Effector CD8-positive, alpha-beta T cell (primary cell): ENCODE data around the gene SPIRE2.
"Not testable (repeated sequence)": the region's sequence is repeated elsewhere in the genome, so short reads cannot be mapped to it uniquely, and the experiment has no call there.

ENCODE experiments used
- DNase-seq: peaks from one replicate; lab custom pipeline; 2025; lab: John Stamatoyannopoulos, UW

The SPIRE2 gene

DNA sequence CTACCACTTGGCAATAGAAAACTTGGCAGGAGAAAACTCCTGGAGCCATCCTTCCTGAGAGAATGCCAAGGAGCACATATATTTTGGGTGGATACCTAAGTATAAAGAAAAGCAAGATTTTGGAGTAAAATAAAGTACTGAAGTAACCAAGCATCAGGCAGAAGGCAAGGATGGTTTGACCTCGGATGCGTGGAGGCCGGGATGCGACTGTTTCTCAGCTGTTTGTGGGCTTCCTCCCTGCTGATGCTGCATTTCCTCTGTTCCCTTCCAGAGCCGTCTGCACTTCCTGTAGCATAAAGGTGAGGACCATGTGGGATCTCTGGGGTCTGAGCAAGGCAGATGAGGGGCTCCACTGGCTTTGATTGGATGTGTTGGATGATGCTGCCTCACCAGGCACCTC lies 39.6 kb downstream of the SPIRE2 start:
- DNase-seq = no peak

- DNase-seq = no peak
Measured at GRCh38 chr16:89869911-89870310, 41.6 kb downstream of the SPIRE2 start.

DNA sequence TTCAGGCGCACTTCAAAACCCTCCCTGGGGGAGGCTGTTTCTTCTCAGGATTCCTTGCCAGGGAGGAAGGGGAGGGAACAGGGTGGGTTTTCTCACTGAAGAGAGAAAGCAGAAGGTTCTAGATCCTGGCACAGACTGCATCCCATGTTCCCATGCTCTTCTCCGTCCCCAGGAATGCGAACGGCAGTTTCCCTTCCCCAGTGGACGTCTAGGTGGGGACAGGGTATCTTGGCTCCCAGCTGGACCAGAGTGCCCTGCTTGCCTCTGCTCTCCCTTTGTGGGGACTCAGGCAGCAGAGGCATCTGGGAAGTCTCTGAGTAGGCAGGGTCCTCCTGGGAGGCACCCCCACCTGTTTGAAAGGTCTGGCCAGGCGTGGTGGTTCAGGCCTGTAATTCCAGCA lies 42.2 kb downstream of the SPIRE2 start:
- DNase-seq = no peak

GRCh38 chr16:89871895-89872294 lies 43.6 kb downstream of the SPIRE2 start:
- no peak for DNase-seq

- DNase-seq = peak; percentile 84
Measured at GRCh38 chr16:89873109-89873971, 45.1 kb downstream of the SPIRE2 start, which contains the start of gene TCF25. Gene TCF25, plus strand, starts transcription at chr16:89873592. Its CDS starts 76 bp downstream, at chr16:89873668.

DNA sequence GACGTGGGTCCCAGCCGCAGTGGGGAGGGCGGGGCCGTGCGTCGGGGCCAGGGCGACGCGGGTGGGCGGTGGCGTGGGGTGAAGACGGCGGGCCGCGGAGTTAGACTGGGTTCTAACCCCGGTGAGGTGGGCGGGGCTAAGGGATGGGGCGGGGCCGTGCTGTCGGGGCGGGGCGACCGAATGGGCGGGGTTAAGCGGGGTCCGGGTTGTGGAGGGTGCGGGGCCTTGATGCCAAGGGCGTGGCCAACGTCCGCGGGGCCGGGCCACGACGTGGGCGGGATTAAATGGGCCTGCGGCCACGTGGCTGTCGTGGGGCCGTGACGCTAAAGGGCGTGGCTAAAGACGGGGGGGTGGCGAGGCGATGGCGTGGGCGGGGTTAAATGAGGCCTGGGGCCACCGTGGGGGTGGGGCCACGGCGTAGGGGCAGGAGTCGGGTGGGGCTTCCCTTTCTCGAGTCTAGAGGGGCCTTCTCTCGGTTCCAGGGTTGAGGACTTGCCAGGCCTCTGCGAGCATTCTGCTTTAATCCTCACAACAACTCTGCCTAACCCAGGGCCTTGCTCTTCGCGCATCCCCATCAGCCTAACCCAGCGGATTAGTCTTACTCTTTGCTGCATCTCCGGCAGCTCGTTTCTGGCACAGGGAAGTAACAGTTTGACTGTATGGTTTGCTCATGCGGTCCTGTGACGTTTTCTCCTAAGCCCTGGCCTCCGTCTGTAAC lies 45.9 kb downstream of the SPIRE2 start:
- DNase-seq = peak; percentile 91

GRCh38 chr16:89879123-89879522 lies 50.8 kb downstream of the SPIRE2 start:
- not testable (repeated sequence) for DNase-seq

DNA sequence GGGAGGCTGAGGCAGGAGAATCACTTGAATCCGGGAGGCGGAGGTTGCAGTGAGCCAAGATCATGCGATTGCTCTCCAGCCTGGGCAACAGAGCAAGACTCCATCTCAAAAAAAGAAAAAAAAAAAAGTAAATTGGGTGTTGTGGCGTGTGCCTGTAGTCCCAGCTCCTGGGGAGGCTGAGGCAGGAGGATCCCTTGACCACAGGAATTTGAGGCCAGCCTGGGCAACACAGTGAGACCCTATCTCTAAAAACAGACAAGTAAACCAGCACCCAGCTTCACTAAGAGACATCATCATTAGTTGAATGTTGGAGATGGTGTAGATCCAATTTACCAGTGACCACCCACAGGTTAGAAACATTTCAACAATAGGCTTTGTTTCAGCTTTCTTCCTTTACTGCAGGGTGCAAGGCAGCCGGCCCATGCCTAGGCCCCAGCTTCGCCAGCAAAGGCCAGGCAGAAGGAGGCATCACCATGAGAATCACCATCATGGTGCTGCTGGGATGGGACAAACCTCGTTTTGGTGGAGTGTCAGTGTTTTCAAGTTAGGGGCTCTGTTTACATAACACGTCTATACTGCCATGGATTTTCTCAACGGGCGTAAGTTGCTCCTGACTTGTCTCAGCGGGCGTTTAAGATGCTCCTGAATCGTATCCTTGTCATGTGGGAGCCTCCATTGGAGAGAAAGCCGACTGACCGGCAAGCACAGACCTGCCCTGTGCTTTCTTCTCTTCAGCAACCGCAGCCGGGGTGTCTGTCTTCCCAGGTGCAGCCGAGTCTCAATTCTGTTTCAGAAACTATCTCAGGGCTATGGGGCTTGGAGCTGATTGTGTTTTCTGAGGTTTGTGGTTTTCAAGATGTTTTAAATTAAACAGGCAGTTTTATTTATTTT lies 52.4 kb downstream of the SPIRE2 start:
- no peak for DNase-seq

GRCh38 chr16:89881368-89881730 lies 53.1 kb downstream of the SPIRE2 start:
- DNase-seq = no peak

- no peak for DNase-seq
Measured at GRCh38 chr16:89883346-89884040, 55.2 kb downstream of the SPIRE2 start.

DNA sequence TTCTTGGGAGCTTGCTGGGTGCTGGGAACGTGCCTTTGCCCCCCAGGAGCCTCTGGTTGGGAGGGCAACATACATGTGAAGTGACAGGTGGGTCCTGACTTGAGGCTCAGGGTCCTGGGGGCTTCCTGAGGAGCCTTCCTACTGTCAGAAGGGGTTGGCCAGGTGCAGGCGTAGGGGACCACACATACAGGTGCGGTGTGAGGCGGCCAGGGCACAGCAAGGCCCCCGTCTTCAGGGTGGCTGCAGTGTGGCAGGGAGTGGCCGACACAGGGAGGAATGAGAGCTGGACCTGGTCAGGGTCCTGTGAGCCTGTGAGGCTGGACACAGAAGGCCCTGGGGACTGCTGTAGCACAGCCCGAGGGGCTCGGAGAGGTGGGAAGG lies 55.8 kb downstream of the SPIRE2 start:
- no peak for DNase-seq

DNA sequence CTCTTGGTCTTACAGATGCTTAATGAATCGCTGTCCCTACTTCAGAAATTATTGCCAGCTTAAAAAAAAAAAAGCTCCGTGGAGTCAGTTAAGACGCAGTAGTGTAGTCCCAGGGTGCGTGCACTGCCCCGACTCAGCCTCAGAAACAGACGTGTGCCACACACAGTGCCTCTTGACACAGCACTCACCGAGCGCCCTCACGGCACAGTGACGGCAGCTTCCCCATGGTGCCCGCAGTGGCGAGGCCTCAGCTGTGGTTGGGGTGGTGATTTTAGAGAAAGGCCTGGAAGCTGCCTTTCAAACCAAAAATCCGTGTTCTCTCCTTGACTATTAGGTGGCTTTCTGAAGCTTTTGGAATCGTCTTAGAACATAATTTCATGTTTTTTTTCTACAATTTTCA lies 59.0 kb downstream of the SPIRE2 start:
- DNase-seq = no peak

DNA sequence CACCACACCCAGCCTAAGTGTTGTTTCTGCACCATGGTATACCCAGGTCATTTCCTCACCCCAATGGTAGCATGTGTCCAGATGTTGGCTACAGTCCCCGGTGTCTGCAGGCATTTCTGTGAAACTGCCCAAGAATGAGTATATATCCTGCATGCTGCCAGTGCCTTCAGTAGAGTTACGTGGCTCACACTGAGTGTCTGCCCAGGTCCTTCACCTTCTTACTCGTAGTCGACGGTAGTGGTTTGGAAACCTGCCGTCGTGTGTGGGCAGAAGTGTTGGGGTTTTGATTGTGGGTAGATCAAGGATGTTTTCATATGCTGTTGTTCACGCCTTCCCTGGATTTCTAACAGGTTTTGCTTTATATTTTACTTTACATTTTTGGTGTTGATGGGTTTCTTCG lies 61.9 kb downstream of the SPIRE2 start:
- no peak for DNase-seq

GRCh38 chr16:89890886-89891657 lies 62.8 kb downstream of the SPIRE2 start:
- no peak for DNase-seq

- no peak for DNase-seq
Measured at GRCh38 chr16:89892055-89892630, 63.9 kb downstream of the SPIRE2 start.

DNA sequence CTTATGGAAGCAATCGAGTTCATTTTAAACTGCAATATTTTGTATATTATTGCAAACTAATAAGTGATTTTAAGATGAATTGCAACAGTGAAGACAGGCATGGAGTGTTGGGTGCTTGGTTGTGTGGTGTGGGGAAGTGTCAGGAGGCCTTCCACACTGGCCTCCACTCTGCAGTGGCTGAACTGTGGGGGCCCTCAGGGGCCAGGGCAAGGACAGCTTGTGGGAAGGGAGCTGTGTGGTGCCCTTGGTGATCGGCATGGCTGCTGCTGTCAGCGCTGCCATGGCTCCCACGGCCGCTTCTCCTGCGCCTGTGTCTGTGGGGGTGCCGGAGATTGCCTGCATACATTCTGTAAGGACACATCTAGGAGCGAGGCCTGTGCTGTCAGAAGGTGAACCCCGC lies 64.4 kb downstream of the SPIRE2 start:
- DNase-seq = no peak

DNA sequence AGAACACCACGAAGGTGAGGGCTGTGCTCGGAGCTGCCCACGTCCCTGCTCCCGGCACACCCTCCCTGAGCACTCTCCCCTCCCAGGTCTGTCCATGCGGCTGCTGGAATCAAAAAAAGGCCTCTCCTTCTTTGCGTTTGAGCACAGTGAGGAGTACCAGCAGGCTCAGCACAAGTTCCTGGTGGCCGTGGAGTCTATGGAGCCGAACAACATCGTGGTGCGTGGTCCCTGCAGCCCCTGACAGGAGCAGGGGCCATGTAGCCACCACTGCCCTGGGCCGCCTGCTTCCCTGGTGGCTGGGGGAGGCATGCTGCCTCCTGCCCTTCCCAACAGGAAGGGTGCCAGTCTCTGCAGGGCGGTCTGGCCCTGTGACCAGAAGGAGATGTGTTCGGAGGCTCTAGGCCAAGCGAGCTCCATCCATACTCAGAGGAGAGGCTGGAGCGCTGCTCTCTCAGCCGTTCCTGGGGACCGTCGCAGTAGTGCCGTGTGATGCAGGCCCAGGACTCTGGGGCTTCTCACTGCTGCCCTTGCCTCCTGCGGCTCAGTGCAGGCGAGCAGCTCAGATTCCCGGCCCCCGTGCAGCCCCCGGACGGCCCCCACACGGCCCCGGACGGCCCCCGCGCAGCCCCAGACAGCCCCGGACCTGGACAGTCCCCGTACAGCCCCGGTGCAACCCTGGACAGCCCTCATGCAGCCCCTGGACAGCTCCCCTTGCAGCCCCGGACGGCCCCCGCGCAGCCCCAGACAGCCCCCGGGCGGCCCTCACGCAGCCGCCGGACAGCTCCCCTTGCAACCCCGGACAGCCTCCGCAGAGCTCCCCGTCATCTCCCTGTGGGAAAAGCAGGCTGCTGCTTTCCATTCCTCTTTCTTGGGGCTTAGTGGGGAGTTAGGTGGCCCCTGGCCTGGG lies 65.6 kb downstream of the SPIRE2 start:
- no peak for DNase-seq

GRCh38 chr16:89895482-89896250 lies 67.4 kb downstream of the SPIRE2 start:
- DNase-seq = no peak

DNA sequence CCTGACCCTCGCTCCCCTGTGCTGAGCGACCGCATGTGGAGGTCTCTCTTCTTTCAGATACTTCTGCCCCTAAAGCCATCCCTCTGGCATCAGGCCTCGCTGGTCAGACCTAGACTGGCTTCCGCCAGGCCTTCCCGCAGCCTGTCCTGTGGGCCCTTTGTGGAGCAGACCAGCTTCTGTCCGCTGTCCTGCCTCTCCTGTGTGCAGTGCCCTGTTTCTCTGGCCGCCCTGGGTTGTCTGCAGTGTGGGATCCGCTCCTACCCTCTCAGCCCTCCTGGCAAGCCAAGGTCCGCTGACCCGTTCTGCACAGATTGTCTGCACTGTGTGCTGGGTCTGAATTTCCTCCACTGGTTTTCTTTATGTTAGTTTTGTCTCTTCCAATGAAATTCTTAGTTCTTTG lies 68.9 kb downstream of the SPIRE2 start:
- DNase-seq = no peak
